Endothelial cell of umbilical vein (primary cell): ENCODE results near the gene SLC38A4. TPM values are rescaled to one million over a fixed set of nuclear protein-coding genes. Genes with fewer than 3 reads are reported as not detected.

Experiments
- BruUV-seq: library from RNA; stranded (reverse); fragments of 400-500 nt; replicated peaks from 2 replicates; lab custom pipeline; 2021; lab: Mats Ljungman, UMichigan
- CTCF ChIA-PET: fragments of 300-600, 350-600 bp; sonication (Branson Sonifier 250); formaldehyde crosslinking; loops from one replicate; lab custom pipeline; 2021; ENCODE audit warnings: antibody characterized with exemption, inconsistent platforms; lab: Charles Lee
- POLR2A ChIA-PET: fragments of 300-600, 350-600 bp; sonication (Branson Sonifier 250); formaldehyde crosslinking; loops from one replicate; lab custom pipeline; 2021; ENCODE audit warnings: antibody characterized with exemption, inconsistent platforms; lab: Charles Lee
- DNase-seq: peaks from one replicate; pipeline ENCODE4 v3.0.0-alpha.2; 2011; ENCODE audit warnings: low read depth, low spot score
- FAIRE-seq: peaks from 2 replicates; lab custom pipeline; 2011; peaks lifted over from hg19 to GRCh38; lab: Jason Lieb, UNC
- H2AFZ ChIP-seq: 2 replicates; pipeline ENCODE4 v1.6.0; 2012; ENCODE audit warnings: low read depth, low read length, control low read depth, inconsistent platforms
- H3K27ac ChIP-seq: 2 replicates; pipeline ENCODE4 v1.5.1; 2011; ENCODE audit warnings: low read depth, mild to moderate bottlenecking, control low read depth, low read length, moderate library complexity; ENCODE audit not compliant: insufficient read depth
- H3K27me3 ChIP-seq, 2 experiments: 2 replicates each; pipeline versions ENCODE4 v1.6.0 to v1.6.1; 2011; ENCODE audit warnings: low read length in 2 of 2, mixed read lengths in 1 of 2; ENCODE audit not compliant: control insufficient read depth in 2 of 2, insufficient read depth in 2 of 2
- H3K36me3 ChIP-seq, 2 experiments: 2 replicates in 1 of 2; 3 replicates in 1 of 2; pipeline ENCODE4 v1.5.1; 2011; ENCODE audit warnings: low read length in 2 of 2, mild to moderate bottlenecking in 1 of 2, moderate library complexity in 1 of 2; ENCODE audit not compliant: control insufficient read depth in 2 of 2, insufficient read depth in 2 of 2; ENCODE audit errors: extremely low read depth in 1 of 2
- H3K4me1 ChIP-seq: 3 replicates; pipeline ENCODE4 v1.5.1; 2011; ENCODE audit warnings: mild to moderate bottlenecking, low read length; ENCODE audit not compliant: control insufficient read depth, insufficient read depth; ENCODE audit errors: extremely low read depth
- H3K4me2 ChIP-seq: 2 replicates; pipeline ENCODE4 v1.6.1; 2011; ENCODE audit warnings: low read length, control low read depth, mixed read lengths; ENCODE audit not compliant: insufficient read depth
- H3K4me3 ChIP-seq, 3 experiments: fragments of 200-600 bp in 1 of 3; sonication (generic), shearing (Covaris generic) in 1 of 3; replicated peaks in 1 of 3; 2 replicates each; pipeline ENCODE4 v1.5.1; 2011 to 2016; ENCODE audit warnings: control low read depth in 3 of 3, low read length in 3 of 3, mild to moderate bottlenecking in 2 of 3, inconsistent platforms in 1 of 3, low read depth in 1 of 3, moderate library complexity in 1 of 3; ENCODE audit not compliant: insufficient read depth in 1 of 3
- H3K79me2 ChIP-seq: 2 replicates; pipeline ENCODE4 v1.6.0; 2012; ENCODE audit warnings: low read length, inconsistent platforms; ENCODE audit not compliant: control insufficient read depth, insufficient read depth
- H3K9ac ChIP-seq: replicated peaks from 2 replicates; pipeline ENCODE3; 2011; ENCODE audit warnings: low read length, control low read depth; ENCODE audit not compliant: insufficient read depth; ENCODE audit errors: extremely low read depth
- H3K9me1 ChIP-seq: replicated peaks from 3 replicates; pipeline ENCODE4 v1.6.0; 2011; ENCODE audit warnings: mild to moderate bottlenecking, low read length; ENCODE audit not compliant: control insufficient read depth, insufficient read depth; ENCODE audit errors: extremely low read depth
- H3K9me3 ChIP-seq: replicated peaks from 2 replicates; pipeline ENCODE4 v1.5.1; 2012; ENCODE audit warnings: low read length, inconsistent platforms; ENCODE audit not compliant: control insufficient read depth, insufficient read depth
- H4K20me1 ChIP-seq: replicated peaks from 2 replicates; pipeline ENCODE3; 2011; ENCODE audit warnings: mild to moderate bottlenecking, low read length; ENCODE audit not compliant: control insufficient read depth, insufficient read depth; ENCODE audit errors: extremely low read depth
- EZH2 ChIP-seq: IDR thresholded peaks from 2 replicates; pipeline ENCODE4 v1.6.1; 2012; ENCODE audit warnings: borderline replicate concordance, low read depth, mild to moderate bottlenecking, moderate library complexity, low read length, inconsistent platforms; ENCODE audit not compliant: severe bottlenecking
- FOS ChIP-seq: IDR thresholded peaks from 2 replicates; pipeline ENCODE4 v1.6.1; 2011; ENCODE audit warnings: mild to moderate bottlenecking, low read length, moderate library complexity, borderline replicate concordance; ENCODE audit not compliant: insufficient read depth
- GATA2 ChIP-seq: IDR thresholded peaks from 2 replicates; pipeline ENCODE4 v1.7.0; 2011; ENCODE audit warnings: low read depth, mild to moderate bottlenecking, moderate library complexity, mixed read lengths, low read length; ENCODE audit not compliant: insufficient read length, insufficient read depth
- JUN ChIP-seq: IDR thresholded peaks from 2 replicates; pipeline ENCODE4 v1.6.1; 2011; ENCODE audit warnings: borderline replicate concordance, low read depth; ENCODE audit not compliant: insufficient read length, insufficient read depth
- MAX ChIP-seq: IDR thresholded peaks from 2 replicates; pipeline ENCODE4 v1.6.1; 2011; ENCODE audit not compliant: insufficient read depth, insufficient read length
- MYC ChIP-seq: IDR thresholded peaks from one replicate; pipeline ENCODE4 v1.6.1; 2011; ENCODE audit warnings: mild to moderate bottlenecking, low read depth, low read length
- POLR2A ChIP-seq: IDR thresholded peaks from 2 replicates; pipeline ENCODE4 v1.6.1; 2012; ENCODE audit warnings: low read depth, mild to moderate bottlenecking, control low read depth, low read length
- dilution Hi-C: fragments of 300-500 bp; cut with MboI; formaldehyde crosslinking; loops from one replicate; pipeline ENCODE4 v1.15.0; 2019; ENCODE audit warnings: low sequenced_read_pairs; ENCODE audit not compliant: extremely low pct_ligation_motif_present
- intact Hi-C: fragments of 100-400 bp; cut with micrococcal nuclease; formaldehyde crosslinking; loops from one replicate; pipeline ENCODE4 v1.10.0; 2022
- polyA plus RNA-seq, 4 experiments: library from polyadenylated mRNA; depleted of rRNA in 3 of 4; stranded (reverse) in 3 of 4; unstranded in 1 of 4; fragments of >200 nt; gene quantifications; 2 replicates each; pipeline versions ENCODE4 v1.2.1 to v1.2.3, GENCODE V29; 2011 to 2012; ENCODE audit warnings: missing spikeins in 1 of 4
- total RNA-seq: library from RNA; stranded (reverse); gene quantifications from 2 replicates; pipeline ENCODE4 v1.2.3, GENCODE V29; 2021

SLC38A4 gene
- total and polyA plus RNA-seq, 2 donors (not counting 3 experiments of a cell fraction or from before 2014, with no cell fraction given): 0.36 to 0.66 TPM

- H3K36me3 ChIP-seq: no peaks in the 10 kb centered on the region
- TF ChIP-seq MYC (no peak), POLR2A (no peak), MAX (no peak), GATA2 (no peak), EZH2 (no peak)
- dilution Hi-C loops (no loop called here), intact Hi-C loops (no loop called here)
- no peak overlapping the region for H3K4me2 ChIP-seq
- no peaks in the 10 kb centered on the region for H3K79me2 ChIP-seq
- H3K9me3 ChIP-seq: no peaks in the 10 kb centered on the region
- no peak for DNase-seq
- H3K9me1 ChIP-seq: no peaks in the 10 kb centered on the region
- H3K27ac ChIP-seq: no peak overlapping the region
- no peak overlapping the region for H3K9ac ChIP-seq
- no peak overlapping the region for H2AFZ ChIP-seq
- H3K27me3 ChIP-seq: no peaks in the 10 kb centered on the region
- POLR2A ChIA-PET: no interaction called here
- no peak overlapping the region for H3K4me3 ChIP-seq
- no TSS peak for BruUV-seq
- H3K4me1 ChIP-seq: no peaks in the 10 kb centered on the region
- no peaks in the 10 kb centered on the region for H4K20me1 ChIP-seq
- no peak for FAIRE-seq
- CTCF ChIA-PET: no interaction called here
Measured at GRCh38 chr12:46751173-46751572, 74.6 kb downstream of the SLC38A4 start.

GRCh38 chr12:46749322-46749721 lies 76.5 kb downstream of the SLC38A4 start:
- Histone ChIP-seq H3K27me3 (no peaks in the 10 kb centered on the region), H3K27ac (no peak overlapping the region), H4K20me1 (no peaks in the 10 kb centered on the region), H3K36me3 (no peaks in the 10 kb centered on the region), H3K9me1 (no peaks in the 10 kb centered on the region), H3K79me2 (no peaks in the 10 kb centered on the region), H3K4me2 (no peak overlapping the region), H3K9me3 (no peaks in the 10 kb centered on the region), H3K4me3 (no peak overlapping the region), H2AFZ (no peak overlapping the region), H3K9ac (no peak overlapping the region), H3K4me1 (no peaks in the 10 kb centered on the region)
- DNase-seq (no peak), FAIRE-seq (no peak)
- no TSS peak for BruUV-seq
- CTCF ChIA-PET: interaction anchor here (1.2 kb wide), 1 partner anchor 27 kb away, joined by 3 read pairs; no protein-coding TSS in a partner anchor
- intact Hi-C loops: no loop called here
- no peak for TF ChIP-seq JUN
- no peak for TF ChIP-seq FOS
- TF ChIP-seq EZH2: no peak
- dilution Hi-C loops: no loop called here
- POLR2A ChIA-PET: interaction anchor here (0.6 kb wide), 1 partner anchor 1186 kb away, joined by 3 read pairs; no protein-coding TSS in a partner anchor
